Activated CD4-positive, alpha-beta T cell treated with anti-CD3 and anti-CD28 coated beads for 36 hours (primary cell): Measurements from ENCODE around the gene RTN1. TPM values are rescaled to one million over a fixed set of nuclear protein-coding genes. Genes with fewer than 3 reads are reported as not detected.

Experiments
- ATAC-seq: fragments of 200-7000 bp; cut with Tn5 transposase; one replicate; pipeline ENCODE4 v1.10.0; 2021; ENCODE audit warnings: mild to moderate bottlenecking, moderate library complexity
- CTCF ChIA-PET: fragments of 350-600 bp; sonication (Branson Sonifier 250); formaldehyde crosslinking; loops from one replicate; lab custom pipeline; 2021; ENCODE audit warnings: antibody characterized with exemption; lab: Charles Lee
- POLR2A ChIA-PET: fragments of 350-600 bp; sonication (Branson Sonifier 250); formaldehyde crosslinking; loops from one replicate; lab custom pipeline; 2021; ENCODE audit warnings: antibody characterized with exemption, inconsistent platforms; lab: Charles Lee
- DNase-seq: peaks from one replicate; pipeline ENCODE4 v3.0.0-alpha.2; 2020
- H3K27ac Mint-ChIP-seq: one replicate; pipeline ENCODE4 v1.8.0; 2021; ENCODE audit warnings: mixed read lengths
- H3K27me3 Mint-ChIP-seq: one replicate; pipeline ENCODE4 v1.8.0; 2021; ENCODE audit warnings: mixed read lengths
- H3K36me3 Mint-ChIP-seq: one replicate; pipeline ENCODE4 v1.8.0; 2021; ENCODE audit warnings: low read depth, mixed read lengths
- H3K4me1 Mint-ChIP-seq: one replicate; pipeline ENCODE4 v1.8.0; 2021; ENCODE audit warnings: mixed read lengths
- H3K4me3 Mint-ChIP-seq: one replicate; pipeline ENCODE4 v1.8.0; 2021; ENCODE audit warnings: mild to moderate bottlenecking, moderate library complexity, mixed read lengths
- H3K9me3 Mint-ChIP-seq: one replicate; pipeline ENCODE4 v1.8.0; 2021; ENCODE audit warnings: low read depth, mixed read lengths
- intact Hi-C, 2 experiments: fragments of 100-400 bp; cut with DNase I in 1 of 2; cut with micrococcal nuclease in 1 of 2; formaldehyde crosslinking; loops; one replicate each; pipeline versions ENCODE4 v1.14.2 to v1.15.1; 2022 to 2024; cut with DNase I, micrococcal nuclease
- total RNA-seq, 2 experiments: library from RNA; stranded (reverse); gene quantifications; one replicate each; pipeline ENCODE4 v1.2.3, GENCODE V29; 2021

RTN1 gene
- total RNA-seq, 2 experiments from 2014 or later, result not detected

DNA sequence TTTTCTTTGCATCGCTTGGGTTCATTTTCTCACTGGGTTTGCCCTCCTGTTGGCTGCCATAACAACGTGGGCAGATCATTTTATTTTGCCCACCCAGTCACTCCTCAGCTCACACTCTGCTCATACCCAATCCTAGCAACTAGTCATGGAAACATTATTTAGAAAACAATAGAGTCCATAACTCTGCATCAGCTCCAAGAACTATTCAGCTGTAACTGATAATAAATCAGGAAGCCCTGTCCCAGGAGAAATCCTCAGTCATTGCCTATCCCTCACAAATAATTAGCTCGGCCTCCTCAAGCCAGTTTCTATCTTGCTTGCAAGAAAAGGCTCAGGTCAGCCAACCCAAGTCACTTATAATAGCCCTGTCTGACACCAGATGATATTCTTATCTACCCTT is 43.2 kb downstream of the RTN1 start:
- Mint-ChIP-seq H3K27ac (no peak overlapping the region), H3K9me3 (no peaks in the 10 kb centered on the region), H3K4me1 (no peaks in the 10 kb centered on the region), H3K36me3 (no peaks in the 10 kb centered on the region), H3K4me3 (no peak overlapping the region), H3K27me3 (peaks cover 20% of the 10 kb centered on the region)
- intact Hi-C loops, result no loop called here
- DNase-seq, result no peak
- no peak for ATAC-seq
- CTCF ChIA-PET, result interaction anchor here (0.6 kb wide), 1 partner anchor 29 kb away, joined by 3 read pairs; no protein-coding TSS in a partner anchor
- POLR2A ChIA-PET, result no interaction called here

DNA sequence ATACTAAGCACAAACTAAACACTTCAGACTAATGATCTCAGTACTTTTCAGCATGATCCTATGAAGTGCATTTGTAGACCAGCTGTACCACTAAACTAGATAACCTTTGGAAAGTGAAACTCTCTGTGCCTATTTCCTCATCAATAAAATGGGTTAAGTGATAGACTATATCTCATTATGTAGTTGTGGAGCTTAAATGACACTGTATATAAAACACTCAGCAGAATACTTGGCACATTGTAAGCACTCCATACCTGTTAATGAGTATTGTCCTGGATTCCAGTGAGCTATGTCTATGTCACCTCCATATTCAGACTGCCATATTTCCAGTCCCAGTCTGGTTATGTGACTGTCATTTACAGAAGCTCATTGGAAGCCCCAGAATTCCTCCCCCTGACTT is 44.4 kb downstream of the RTN1 start:
- ChIA-PET POLR2A (no interaction called here), CTCF (no interaction called here)
- no peaks in the 10 kb centered on the region for H3K9me3 Mint-ChIP-seq
- no peaks in the 10 kb centered on the region for H3K4me1 Mint-ChIP-seq
- H3K27me3 Mint-ChIP-seq, result peaks cover 19% of the 10 kb centered on the region
- intact Hi-C loops, result no loop called here
- H3K27ac Mint-ChIP-seq, result no peak overlapping the region
- H3K4me3 Mint-ChIP-seq, result no peak overlapping the region
- no peaks in the 10 kb centered on the region for H3K36me3 Mint-ChIP-seq
- DNase-seq, result no peak
- no peak for ATAC-seq

DNA sequence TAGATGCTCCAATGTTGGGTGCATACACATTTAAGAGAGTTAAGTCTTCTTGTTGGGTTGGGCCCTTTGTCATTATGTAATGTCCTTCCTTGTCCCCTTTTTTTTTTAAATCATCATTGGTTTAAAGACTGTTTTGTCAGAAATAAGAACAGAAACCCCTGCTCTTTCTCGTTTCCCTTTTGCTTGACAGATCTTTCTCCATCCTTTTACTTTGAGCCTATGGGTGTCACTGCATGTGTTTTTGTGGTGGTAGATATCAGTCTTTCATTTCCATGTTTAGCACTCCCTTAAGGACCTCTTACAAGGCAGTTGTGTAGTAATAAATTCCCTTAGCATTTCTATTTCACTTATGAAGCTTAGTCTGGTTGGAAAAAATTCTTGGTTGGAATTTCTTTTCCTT is 47.4 kb downstream of the RTN1 start:
- no peak overlapping the region for H3K27ac Mint-ChIP-seq
- H3K27me3 Mint-ChIP-seq, result peaks cover 9% of the 10 kb centered on the region
- intact Hi-C loops, result no loop called here
- H3K4me3 Mint-ChIP-seq, result no peak overlapping the region
- POLR2A ChIA-PET, result no interaction called here
- H3K4me1 Mint-ChIP-seq, result no peaks in the 10 kb centered on the region
- CTCF ChIA-PET, result no interaction called here
- DNase-seq (no peak), ATAC-seq (no peak)
- no peaks in the 10 kb centered on the region for H3K36me3 Mint-ChIP-seq
- H3K9me3 Mint-ChIP-seq, result peaks cover 4% of the 10 kb centered on the region

DNA sequence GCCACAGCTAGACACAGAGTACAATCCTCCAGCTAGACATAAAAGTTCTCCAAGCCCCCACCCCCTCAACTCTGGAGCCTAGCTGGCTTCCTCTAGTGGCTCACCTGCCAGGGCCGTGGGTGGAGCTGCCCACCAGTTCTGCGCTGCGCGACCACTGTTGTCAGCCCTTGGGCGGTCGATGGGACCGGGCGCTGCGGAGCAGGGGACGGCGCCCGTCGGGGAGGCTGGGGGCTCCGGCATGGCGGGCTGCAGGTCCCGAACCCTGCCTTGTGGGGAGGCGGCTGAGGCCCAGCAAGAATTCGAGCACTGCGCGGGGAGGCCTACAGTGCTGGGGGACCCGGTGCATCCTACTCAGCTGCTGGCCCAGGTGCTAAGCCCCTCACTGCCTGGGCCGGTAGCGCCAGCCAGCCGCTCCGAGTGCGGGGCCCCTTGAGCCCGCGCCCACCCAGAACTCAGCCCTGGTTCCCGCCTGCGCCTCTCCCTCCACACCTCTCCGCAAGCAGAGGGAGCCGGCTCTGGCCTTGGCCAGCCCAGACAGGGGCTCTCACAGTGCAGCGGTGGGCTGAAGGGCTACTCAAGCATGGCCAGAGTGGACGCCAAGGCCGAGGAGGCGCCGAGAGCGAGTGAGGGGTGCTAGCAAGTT is 51.0 kb downstream of the RTN1 start:
- ChIA-PET POLR2A (no interaction called here), CTCF (no interaction called here)
- no peak overlapping the region for H3K4me3 Mint-ChIP-seq
- ATAC-seq (no peak), DNase-seq (no peak)
- peaks cover 5% of the 10 kb centered on the region for H3K9me3 Mint-ChIP-seq
- no peak overlapping the region for H3K27ac Mint-ChIP-seq
- H3K4me1 Mint-ChIP-seq, result no peaks in the 10 kb centered on the region
- intact Hi-C loops, result no loop called here
- peaks cover 6% of the 10 kb centered on the region for H3K27me3 Mint-ChIP-seq
- H3K36me3 Mint-ChIP-seq, result no peaks in the 10 kb centered on the region

- Mint-ChIP-seq H3K27me3 (peaks cover 2% of the 10 kb centered on the region), H3K9me3 (peaks cover 5% of the 10 kb centered on the region), H3K4me1 (no peaks in the 10 kb centered on the region), H3K36me3 (no peaks in the 10 kb centered on the region), H3K27ac (no peak overlapping the region), H3K4me3 (no peak overlapping the region)
- ChIA-PET CTCF (no interaction called here), POLR2A (no interaction called here)
- no peak for ATAC-seq
- intact Hi-C loops, result no loop called here
- DNase-seq, result no peak
Measured at GRCh38 chr14:59816941-59817340, 53.6 kb downstream of the RTN1 start.

GRCh38 chr14:59814988-59815387 is 55.6 kb downstream of the RTN1 start:
- no peak overlapping the region for H3K4me3 Mint-ChIP-seq
- H3K9me3 Mint-ChIP-seq, result peaks cover 5% of the 10 kb centered on the region
- peaks cover 11% of the 10 kb centered on the region for H3K27me3 Mint-ChIP-seq
- ChIA-PET CTCF (interaction anchor here (0.5 kb wide), 1 partner anchor 323 kb away, joined by 3 read pairs; no protein-coding TSS in a partner anchor), POLR2A (no interaction called here)
- intact Hi-C loops, result no loop called here
- no peaks in the 10 kb centered on the region for H3K36me3 Mint-ChIP-seq
- H3K27ac Mint-ChIP-seq, result no peak overlapping the region
- no peaks in the 10 kb centered on the region for H3K4me1 Mint-ChIP-seq
- DNase-seq (no peak), ATAC-seq (no peak)

DNA sequence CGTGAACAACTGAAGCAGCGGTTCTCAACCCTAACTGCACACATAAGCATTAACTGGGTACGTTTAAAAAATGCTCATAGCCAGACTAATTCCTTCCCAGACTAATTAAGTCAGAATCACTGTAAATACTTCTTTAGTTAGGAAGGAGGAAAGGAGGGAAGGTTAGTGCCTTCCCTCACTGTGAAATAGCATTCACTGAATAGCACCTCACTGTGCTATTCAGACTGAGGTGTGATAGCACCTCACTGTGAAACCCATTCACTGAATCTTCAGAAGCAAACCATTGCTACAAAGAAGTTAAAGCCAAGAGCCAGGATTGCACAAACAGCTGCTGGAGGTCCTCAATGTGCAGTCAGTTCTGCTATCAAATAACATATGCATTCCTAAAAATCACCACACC is 58.8 kb downstream of the RTN1 start:
- Mint-ChIP-seq H3K36me3 (no peaks in the 10 kb centered on the region), H3K27ac (no peak overlapping the region), H3K9me3 (no peaks in the 10 kb centered on the region), H3K4me3 (no peak overlapping the region), H3K27me3 (peaks cover 18% of the 10 kb centered on the region), H3K4me1 (no peaks in the 10 kb centered on the region)
- POLR2A ChIA-PET, result no interaction called here
- CTCF ChIA-PET, result no interaction called here
- ATAC-seq, result no peak
- intact Hi-C loops, result no loop called here
- no peak for DNase-seq

DNA sequence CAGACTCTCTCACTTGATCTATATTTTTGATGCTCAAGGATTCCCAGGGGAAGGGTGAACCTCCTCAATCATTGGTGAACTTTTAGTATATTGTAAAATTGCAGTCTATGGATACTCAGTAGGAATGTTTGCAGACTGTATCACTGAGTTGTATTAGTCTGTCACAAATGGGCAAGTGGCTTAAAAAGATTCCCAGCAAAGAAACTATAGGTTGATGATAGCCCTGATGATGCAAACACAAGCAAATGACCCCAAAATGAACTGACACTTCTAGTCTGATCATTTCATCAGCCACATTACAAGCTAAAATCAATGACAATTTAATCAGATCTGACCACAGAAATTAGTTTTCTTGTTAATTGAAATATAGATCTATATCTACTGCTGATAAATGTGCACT is 59.5 kb downstream of the RTN1 start:
- ChIA-PET POLR2A (no interaction called here), CTCF (no interaction called here)
- Mint-ChIP-seq H3K9me3 (no peaks in the 10 kb centered on the region), H3K27me3 (peaks cover 18% of the 10 kb centered on the region), H3K4me1 (no peaks in the 10 kb centered on the region), H3K36me3 (no peaks in the 10 kb centered on the region), H3K27ac (no peak overlapping the region), H3K4me3 (no peak overlapping the region)
- no peak for DNase-seq
- ATAC-seq, result no peak
- intact Hi-C loops, result no loop called here

DNA sequence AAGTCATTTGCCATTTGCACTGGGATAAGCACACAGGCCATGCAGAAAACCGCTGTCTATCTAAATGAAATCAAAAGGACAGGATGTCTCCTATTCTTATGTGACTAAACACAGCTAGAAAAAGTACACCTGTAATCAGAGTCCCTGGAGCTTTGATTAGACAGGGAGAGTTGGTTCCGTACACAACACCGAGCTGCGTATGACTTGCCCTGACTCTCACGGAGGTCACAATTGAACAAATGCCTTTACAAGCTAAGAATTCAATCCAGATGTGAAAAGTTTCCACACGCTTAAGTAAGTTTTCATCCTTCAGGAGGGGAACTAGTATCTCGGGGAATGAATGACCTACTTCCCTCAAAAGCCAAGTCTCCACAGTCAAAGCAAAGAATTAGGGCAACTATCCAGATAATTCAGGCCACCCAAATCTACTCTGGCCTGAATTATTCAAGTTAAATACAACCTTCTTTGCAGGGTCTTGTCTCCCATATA is 67.5 kb downstream of the RTN1 start:
- DNase-seq, result no peak
- H3K36me3 Mint-ChIP-seq, result no peaks in the 10 kb centered on the region
- no peaks in the 10 kb centered on the region for H3K9me3 Mint-ChIP-seq
- POLR2A ChIA-PET, result no interaction called here
- no peaks in the 10 kb centered on the region for H3K4me1 Mint-ChIP-seq
- CTCF ChIA-PET, result no interaction called here
- no peak for ATAC-seq
- peaks cover 9% of the 10 kb centered on the region for H3K27me3 Mint-ChIP-seq
- H3K27ac Mint-ChIP-seq, result no peak overlapping the region
- intact Hi-C loops, result no loop called here
- no peak overlapping the region for H3K4me3 Mint-ChIP-seq

- no peak for DNase-seq
- intact Hi-C loops, result no loop called here
- H3K4me3 Mint-ChIP-seq, result no peak overlapping the region
- H3K36me3 Mint-ChIP-seq, result no peaks in the 10 kb centered on the region
- no peaks in the 10 kb centered on the region for H3K4me1 Mint-ChIP-seq
- ChIA-PET POLR2A (no interaction called here), CTCF (no interaction called here)
- no peak overlapping the region for H3K27ac Mint-ChIP-seq
- peaks cover 7% of the 10 kb centered on the region for H3K27me3 Mint-ChIP-seq
- ATAC-seq, result no peak
- no peaks in the 10 kb centered on the region for H3K9me3 Mint-ChIP-seq
Measured at GRCh38 chr14:59788176-59788575, 82.4 kb downstream of the RTN1 start.

DNA sequence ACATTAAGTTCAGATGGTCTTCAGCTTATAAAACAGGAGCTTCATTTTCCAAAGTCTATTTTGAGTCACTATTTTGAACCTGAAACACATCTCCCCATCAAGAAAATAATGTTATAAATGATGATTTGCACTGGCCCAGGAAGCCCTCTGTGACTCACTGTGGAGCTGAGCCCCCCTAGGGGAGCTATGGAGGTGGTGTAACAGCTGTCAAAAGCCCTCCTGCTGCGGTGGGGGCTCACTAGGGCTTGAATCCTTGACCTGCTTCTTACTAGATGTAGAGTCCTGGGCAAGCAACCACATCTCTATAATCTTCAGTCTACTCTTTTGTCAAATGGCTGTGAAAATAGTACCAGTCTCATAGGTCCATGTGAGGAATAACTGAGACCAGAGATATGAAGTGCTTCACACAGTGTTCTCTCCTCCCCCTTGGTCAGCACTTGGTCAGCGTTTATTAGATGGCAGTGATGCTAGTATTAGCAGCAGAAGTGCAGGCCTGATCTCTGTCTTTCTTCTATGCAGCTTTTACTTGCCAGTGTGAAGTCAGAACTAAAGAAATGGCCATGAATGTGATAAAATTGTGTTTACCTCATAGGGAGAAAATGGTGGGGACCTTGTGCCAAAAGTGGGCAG is 83.4 kb downstream of the RTN1 start:
- DNase-seq (no peak), ATAC-seq (no peak)
- Mint-ChIP-seq H3K36me3 (no peaks in the 10 kb centered on the region), H3K4me3 (no peak overlapping the region), H3K9me3 (no peaks in the 10 kb centered on the region), H3K27me3 (peaks cover 7% of the 10 kb centered on the region), H3K4me1 (no peaks in the 10 kb centered on the region), H3K27ac (no peak overlapping the region)
- ChIA-PET POLR2A (no interaction called here), CTCF (no interaction called here)
- intact Hi-C loops, result no loop called here

DNA sequence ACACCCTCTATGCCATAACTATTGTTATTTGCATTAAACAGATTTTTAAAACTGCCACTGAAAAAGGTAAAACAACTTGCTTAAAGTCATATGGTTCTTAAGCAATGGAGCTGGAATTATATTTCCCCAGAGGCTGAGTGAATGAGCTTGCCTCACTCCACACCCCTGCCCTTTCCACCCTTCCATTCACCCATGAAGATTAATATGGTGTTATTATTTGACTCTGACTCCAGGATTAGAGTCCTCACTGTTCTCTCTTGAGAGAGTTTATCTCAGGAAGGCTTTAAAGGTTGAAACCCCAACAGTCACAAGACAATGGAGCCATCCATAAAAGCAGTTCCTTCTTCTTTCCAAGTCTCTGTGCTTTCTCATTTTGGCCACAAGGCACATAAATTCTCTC is 84.9 kb downstream of the RTN1 start:
- ChIA-PET CTCF (interaction anchor here (0.6 kb wide), 1 partner anchor 12 kb away, joined by 3 read pairs; no protein-coding TSS in a partner anchor), POLR2A (no interaction called here)
- DNase-seq (no peak), ATAC-seq (no peak)
- no peaks in the 10 kb centered on the region for H3K4me1 Mint-ChIP-seq
- no peak overlapping the region for H3K27ac Mint-ChIP-seq
- H3K27me3 Mint-ChIP-seq, result peaks cover 2% of the 10 kb centered on the region
- H3K4me3 Mint-ChIP-seq, result no peak overlapping the region
- H3K9me3 Mint-ChIP-seq, result no peaks in the 10 kb centered on the region
- intact Hi-C loops, result no loop called here
- H3K36me3 Mint-ChIP-seq, result no peaks in the 10 kb centered on the region
